ENCODE data around the gene MAD1L1.
A peak's percentile ranks its signal among the peaks of the same experiment; 100 is the strongest.

MAD1L1 gene

GRCh38 chr7:1918063-1918645, 314.6 kb downstream of the MAD1L1 start:
- Histone ChIP-seq H3K9ac (ENCODE audit: low read length) (no peak overlapping the region), H3K18ac (ENCODE audit: low read length) (no peak overlapping the region), H3K9me3 (ENCODE audit: insufficient read depth, low read depth, low read length) (peaks cover 4% of the 10 kb centered on the region), H3K27me3 (ENCODE audit: insufficient read depth, low read length) (no peaks in the 10 kb centered on the region), H3K79me2 (ENCODE audit: control insufficient read depth, insufficient read depth, low read length, poor library complexity) (no peaks in the 10 kb centered on the region), H3K14ac (ENCODE audit: low read length) (no peak overlapping the region), H4K91ac (ENCODE audit: low read depth, low read length) (no peak overlapping the region), H2AFZ (ENCODE audit: insufficient read depth, low read length, poor library complexity) (no peak overlapping the region), H3K4ac (ENCODE audit: low read depth, low read length) (no peak overlapping the region), H3K79me1 (ENCODE audit: low read length) (no peaks in the 10 kb centered on the region), H3K4me3 (ENCODE audit: low read depth, low read length) (no peak overlapping the region), H3K4me2 (ENCODE audit: low read length) (no peak overlapping the region), H2BK12ac (ENCODE audit: low read length) (no peak overlapping the region), H3K27ac (ENCODE audit: low read depth, low read length) (no peak overlapping the region), H3K23ac (ENCODE audit: low read length) (no peak overlapping the region), H2AK5ac (ENCODE audit: low read length) (no peak overlapping the region), H2BK5ac (ENCODE audit: low read depth, low read length, poor library complexity) (no peak overlapping the region), H4K12ac (ENCODE audit: low read depth, low read length) (no peak overlapping the region), H3K36me3 (ENCODE audit: control insufficient read depth in 1 of 2, insufficient read depth in 2 of 2, low read length in 2 of 2) (no peaks in the 10 kb centered on the region), H4K8ac (ENCODE audit: low read depth, low read length) (no peak overlapping the region), H2BK120ac (ENCODE audit: insufficient read depth, low read length, poor library complexity) (no peak overlapping the region), H3K4me1 (ENCODE audit: control insufficient read depth in 1 of 2, insufficient read depth in 2 of 2, low read length in 2 of 2) (peaks cover 3 to 6% of the 10 kb centered on the region in 2 experiments)
- no CpG with 5 or more reads among the region's 23 CpGs for WGBS (ENCODE audit: extremely low coverage, insufficient coverage, insufficient read length)
- no peak for DNase-seq

GRCh38 chr7:1917221-1918062, 315.3 kb downstream of the MAD1L1 start:
- H4K8ac ChIP-seq (ENCODE audit: low read depth, low read length) = no peak overlapping the region
- H3K14ac ChIP-seq (ENCODE audit: low read length) = no peak overlapping the region
- peaks cover 4% of the 10 kb centered on the region for H3K9me3 ChIP-seq (ENCODE audit: insufficient read depth, low read depth, low read length)
- no peak overlapping the region for H2BK12ac ChIP-seq (ENCODE audit: low read length)
- no peak overlapping the region for H2BK120ac ChIP-seq (ENCODE audit: insufficient read depth, low read length, poor library complexity)
- H4K12ac ChIP-seq (ENCODE audit: low read depth, low read length) = no peak overlapping the region
- H3K27ac ChIP-seq (ENCODE audit: low read depth, low read length) = no peak overlapping the region
- H2AK5ac ChIP-seq (ENCODE audit: low read length) = no peak overlapping the region
- H3K79me1 ChIP-seq (ENCODE audit: low read length) = no peaks in the 10 kb centered on the region
- no peak overlapping the region for H3K9ac ChIP-seq (ENCODE audit: low read length)
- H3K4me3 ChIP-seq (ENCODE audit: low read depth, low read length) = no peak overlapping the region
- no peak overlapping the region for H3K4me2 ChIP-seq (ENCODE audit: low read length)
- H2AFZ ChIP-seq (ENCODE audit: insufficient read depth, low read length, poor library complexity) = no peak overlapping the region
- no peak overlapping the region for H3K23ac ChIP-seq (ENCODE audit: low read length)
- peaks cover 0 to 2% of the 10 kb centered on the region in 2 experiments for H3K4me1 ChIP-seq (ENCODE audit: control insufficient read depth in 1 of 2, insufficient read depth in 2 of 2, low read length in 2 of 2)
- H3K18ac ChIP-seq (ENCODE audit: low read length) = no peak overlapping the region
- H3K79me2 ChIP-seq (ENCODE audit: control insufficient read depth, insufficient read depth, low read length, poor library complexity) = no peaks in the 10 kb centered on the region
- no peak overlapping the region for H4K91ac ChIP-seq (ENCODE audit: low read depth, low read length)
- DNase-seq = no peak
- no CpG with 5 or more reads among the region's 31 CpGs for WGBS (ENCODE audit: extremely low coverage, insufficient coverage, insufficient read length)
- H3K36me3 ChIP-seq (ENCODE audit: control insufficient read depth in 1 of 2, insufficient read depth in 2 of 2, low read length in 2 of 2) = peaks cover 0 to under 1% of the 10 kb centered on the region in 2 experiments
- H2BK5ac ChIP-seq (ENCODE audit: low read depth, low read length, poor library complexity) = no peak overlapping the region
- no peaks in the 10 kb centered on the region for H3K27me3 ChIP-seq (ENCODE audit: insufficient read depth, low read length)
- no peak overlapping the region for H3K4ac ChIP-seq (ENCODE audit: low read depth, low read length)

DNA sequence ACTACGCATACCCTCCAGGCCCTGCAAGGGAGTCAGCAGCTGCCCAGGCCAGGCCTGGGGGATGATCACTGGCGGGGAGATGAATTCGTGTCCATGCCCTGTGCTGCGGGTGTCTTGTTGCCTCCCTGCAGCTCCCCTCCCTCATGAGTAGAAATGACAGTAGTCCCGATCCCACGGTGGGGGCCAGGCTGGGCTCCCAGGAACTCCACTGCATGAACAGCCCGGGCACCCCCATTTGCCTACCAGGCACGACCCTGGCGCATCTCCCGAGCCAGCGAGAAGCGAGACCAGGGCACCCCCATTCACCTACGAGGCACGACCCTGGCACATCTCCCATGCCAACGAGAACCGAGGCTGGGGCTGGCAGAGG, 316.2 kb downstream of the MAD1L1 start:
- Histone ChIP-seq H3K79me1 (ENCODE audit: low read length) (no peaks in the 10 kb centered on the region), H2BK12ac (ENCODE audit: low read length) (no peak overlapping the region), H2BK120ac (ENCODE audit: insufficient read depth, low read length, poor library complexity) (no peak overlapping the region), H3K4me1 (ENCODE audit: control insufficient read depth in 1 of 2, insufficient read depth in 2 of 2, low read length in 2 of 2) (no peaks in the 10 kb centered on the region), H3K27ac (ENCODE audit: low read depth, low read length) (no peak overlapping the region), H2AK5ac (ENCODE audit: low read length) (no peak overlapping the region), H3K9me3 (ENCODE audit: insufficient read depth, low read depth, low read length) (peaks cover 4% of the 10 kb centered on the region), H4K91ac (ENCODE audit: low read depth, low read length) (no peak overlapping the region), H3K36me3 (ENCODE audit: control insufficient read depth in 1 of 2, insufficient read depth in 2 of 2, low read length in 2 of 2) (peaks cover 0 to 2% of the 10 kb centered on the region in 2 experiments), H2BK5ac (ENCODE audit: low read depth, low read length, poor library complexity) (no peak overlapping the region), H3K79me2 (ENCODE audit: control insufficient read depth, insufficient read depth, low read length, poor library complexity) (no peaks in the 10 kb centered on the region), H2AFZ (ENCODE audit: insufficient read depth, low read length, poor library complexity) (no peak overlapping the region), H3K4me3 (ENCODE audit: low read depth, low read length) (no peak overlapping the region), H3K23ac (ENCODE audit: low read length) (no peak overlapping the region), H3K14ac (ENCODE audit: low read length) (no peak overlapping the region), H3K4me2 (ENCODE audit: low read length) (no peak overlapping the region), H3K9ac (ENCODE audit: low read length) (no peak overlapping the region), H3K18ac (ENCODE audit: low read length) (peak overlapping the region; percentile 10), H4K8ac (ENCODE audit: low read depth, low read length) (no peak overlapping the region), H3K4ac (ENCODE audit: low read depth, low read length) (no peak overlapping the region), H4K12ac (ENCODE audit: low read depth, low read length) (no peak overlapping the region), H3K27me3 (ENCODE audit: insufficient read depth, low read length) (no peaks in the 10 kb centered on the region)
- WGBS (ENCODE audit: extremely low coverage, insufficient coverage, insufficient read length) = no CpG with 5 or more reads among the region's 16 CpGs
- no peak for DNase-seq

- H2BK12ac ChIP-seq (ENCODE audit: low read length) = no peak overlapping the region
- no peak overlapping the region for H3K23ac ChIP-seq (ENCODE audit: low read length)
- peak; percentile 53 to 58 for DNase-seq
- no peak overlapping the region for H4K91ac ChIP-seq (ENCODE audit: low read depth, low read length)
- H3K4me1 ChIP-seq (ENCODE audit: control insufficient read depth in 1 of 2, insufficient read depth in 2 of 2, low read length in 2 of 2) = no peaks in the 10 kb centered on the region
- no peak overlapping the region for H2BK120ac ChIP-seq (ENCODE audit: insufficient read depth, low read length, poor library complexity)
- H3K4me3 ChIP-seq (ENCODE audit: low read depth, low read length) = no peak overlapping the region
- no peak overlapping the region for H2AK5ac ChIP-seq (ENCODE audit: low read length)
- WGBS (ENCODE audit: extremely low coverage, insufficient coverage, insufficient read length) = no CpG with 5 or more reads among the region's 28 CpGs
- H3K9ac ChIP-seq (ENCODE audit: low read length) = no peak overlapping the region
- H3K79me1 ChIP-seq (ENCODE audit: low read length) = no peaks in the 10 kb centered on the region
- H4K8ac ChIP-seq (ENCODE audit: low read depth, low read length) = no peak overlapping the region
- no peaks in the 10 kb centered on the region for H3K27me3 ChIP-seq (ENCODE audit: insufficient read depth, low read length)
- H4K12ac ChIP-seq (ENCODE audit: low read depth, low read length) = no peak overlapping the region
- no peak overlapping the region for H3K4ac ChIP-seq (ENCODE audit: low read depth, low read length)
- H3K4me2 ChIP-seq (ENCODE audit: low read length) = no peak overlapping the region
- no peak overlapping the region for H3K14ac ChIP-seq (ENCODE audit: low read length)
- no peak overlapping the region for H2AFZ ChIP-seq (ENCODE audit: insufficient read depth, low read length, poor library complexity)
- no peak overlapping the region for H3K18ac ChIP-seq (ENCODE audit: low read length)
- H2BK5ac ChIP-seq (ENCODE audit: low read depth, low read length, poor library complexity) = no peak overlapping the region
- H3K79me2 ChIP-seq (ENCODE audit: control insufficient read depth, insufficient read depth, low read length, poor library complexity) = no peaks in the 10 kb centered on the region
- peaks cover 4% of the 10 kb centered on the region for H3K9me3 ChIP-seq (ENCODE audit: insufficient read depth, low read depth, low read length)
- peaks cover 0 to 2% of the 10 kb centered on the region in 2 experiments for H3K36me3 ChIP-seq (ENCODE audit: control insufficient read depth in 1 of 2, insufficient read depth in 2 of 2, low read length in 2 of 2)
- no peak overlapping the region for H3K27ac ChIP-seq (ENCODE audit: low read depth, low read length)
Observed at GRCh38 chr7:1915956-1916600, 316.7 kb downstream of the MAD1L1 start.

Measured in trophoblast cell (in vitro differentiated cells and primary cell).